ENCODE results near the gene DNAJC30.
"Not testable (repeated sequence)": the region's sequence is repeated elsewhere in the genome, so short reads cannot be mapped to it uniquely, and the experiment has no call there.

DNA sequence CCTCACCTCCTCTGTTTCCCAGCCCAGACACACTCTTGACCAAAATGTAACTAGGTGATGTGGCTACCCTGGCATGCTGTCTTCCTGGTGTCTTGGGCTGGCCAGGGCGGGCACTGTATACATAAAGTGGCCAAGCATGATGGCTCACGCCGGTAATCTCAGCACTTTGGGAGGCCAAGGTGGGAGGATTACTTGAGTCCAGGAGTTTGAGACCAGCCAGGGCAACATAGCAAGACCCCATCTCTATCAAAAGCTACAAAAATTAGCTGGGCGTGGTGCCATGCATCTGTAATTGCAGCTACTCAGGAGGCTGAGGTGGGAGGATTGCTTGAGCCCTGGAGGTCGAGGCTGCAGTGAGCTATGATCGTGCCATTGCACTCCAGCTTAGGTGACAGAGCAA lies 30.1 kb upstream of the DNAJC30 start:
- TF ChIP-seq, protein P1, sequence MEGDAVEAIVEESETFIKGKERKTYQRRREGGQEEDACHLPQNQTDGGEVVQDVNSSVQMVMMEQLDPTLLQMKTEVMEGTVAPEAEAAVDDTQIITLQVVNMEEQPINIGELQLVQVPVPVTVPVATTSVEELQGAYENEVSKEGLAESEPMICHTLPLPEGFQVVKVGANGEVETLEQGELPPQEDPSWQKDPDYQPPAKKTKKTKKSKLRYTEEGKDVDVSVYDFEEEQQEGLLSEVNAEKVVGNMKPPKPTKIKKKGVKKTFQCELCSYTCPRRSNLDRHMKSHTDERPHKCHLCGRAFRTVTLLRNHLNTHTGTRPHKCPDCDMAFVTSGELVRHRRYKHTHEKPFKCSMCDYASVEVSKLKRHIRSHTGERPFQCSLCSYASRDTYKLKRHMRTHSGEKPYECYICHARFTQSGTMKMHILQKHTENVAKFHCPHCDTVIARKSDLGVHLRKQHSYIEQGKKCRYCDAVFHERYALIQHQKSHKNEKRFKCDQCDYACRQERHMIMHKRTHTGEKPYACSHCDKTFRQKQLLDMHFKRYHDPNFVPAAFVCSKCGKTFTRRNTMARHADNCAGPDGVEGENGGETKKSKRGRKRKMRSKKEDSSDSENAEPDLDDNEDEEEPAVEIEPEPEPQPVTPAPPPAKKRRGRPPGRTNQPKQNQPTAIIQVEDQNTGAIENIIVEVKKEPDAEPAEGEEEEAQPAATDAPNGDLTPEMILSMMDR (conservative IDR thresholded peaks at IDR 0.05 in 1 of 2, IDR thresholded peaks at IDR 0.05 in 1 of 2; ENCODE audit: low read depth in 1 of 2, low read length in 2 of 2), result not testable (repeated sequence)
- not testable (repeated sequence) for TF ChIP-seq EZH2 (IDR thresholded peaks at IDR 0.05; ENCODE audit: low read length, missing control alignments)
